HEK293 (cell line): Measurements from ENCODE around the gene UBXN10.

ENCODE experiments used
- CTCF ChIP-seq: fragments of 450-650 bp; formaldehyde crosslinking; IDR thresholded peaks from 2 replicates; pipeline ENCODE4 v1.5.1; 2016; ENCODE audit warnings: missing biosample characterization, missing genetic modification characterization
- ZNF274 ChIP-seq, 2 experiments: fragments of 200-500 bp in 1 of 2; fragments of 450-650 bp in 1 of 2; sonication (Bioruptor generic) in 1 of 2; formaldehyde crosslinking in 1 of 2; IDR thresholded peaks; 2 replicates each; pipeline versions ENCODE4 v1.5.1 to v1.6.1; 2014 to 2016; ENCODE audit warnings: borderline replicate concordance in 1 of 2, inconsistent platforms in 1 of 2, low read length in 1 of 2, missing biosample characterization in 1 of 2, missing genetic modification characterization in 1 of 2
- ZNF704 ChIP-seq: fragments of 450-650 bp; formaldehyde crosslinking; IDR thresholded peaks from 2 replicates; pipeline ENCODE4 v1.5.1; 2016; ENCODE audit warnings: missing biosample characterization, missing genetic modification characterization

GRCh38 chr1:20198296-20198695 is 12.4 kb downstream of the UBXN10 start:
- no peak for TF ChIP-seq ZNF704 (tag by site-specific recombination)
- TF ChIP-seq ZNF274 (IDR thresholded peaks at IDR 0.05; ENCODE audit: low read length), result no peak
- no peak for TF ChIP-seq ZNF274 (tag by site-specific recombination; IDR thresholded peaks at IDR 0.05; ENCODE audit: borderline replicate concordance)
- TF ChIP-seq CTCF (tag by site-specific recombination), result no peak
